ENCODE results near the gene HSCB.
"Not testable (repeated sequence)": the region's sequence is repeated elsewhere in the genome, so short reads cannot be mapped to it uniquely, and the experiment has no call there.

HSCB gene

GRCh38 chr22:28791124-28791523 is 49.3 kb downstream of the HSCB start:
- DNase-seq (ENCODE audit: low read depth in 2 of 2): no peak

GRCh38 chr22:28791841-28792490 is 50.1 kb downstream of the HSCB start:
- no peak for DNase-seq (ENCODE audit: low read depth in 2 of 2)

- DNase-seq (ENCODE audit: low read depth in 2 of 2): no peak
These were observed 50.9 kb downstream of the HSCB start for GRCh38 chr22:28792491-28793383.

GRCh38 chr22:28793976-28794584 is 52.2 kb downstream of the HSCB start:
- DNase-seq (ENCODE audit: low read depth in 2 of 2): no peak

GRCh38 chr22:28795071-28795693 is 53.3 kb downstream of the HSCB start:
- no peak for DNase-seq (ENCODE audit: low read depth in 2 of 2)

- no peak for DNase-seq (ENCODE audit: low read depth in 2 of 2)
These were observed 54.4 kb downstream of the HSCB start for GRCh38 chr22:28795932-28796856.

- no peak for DNase-seq (ENCODE audit: low read depth in 2 of 2)
These were observed 57.2 kb downstream of the HSCB start for GRCh38 chr22:28798810-28799605.

GRCh38 chr22:28799606-28800307 is 57.9 kb downstream of the HSCB start:
- DNase-seq (ENCODE audit: low read depth in 2 of 2): no peak

GRCh38 chr22:28800308-28801041 is 58.6 kb downstream of the HSCB start, which contains the start of gene XBP1:
XBP1 (minus strand) TSS chr22:28800569.
- peak; percentile 76 to 78 for DNase-seq (ENCODE audit: low read depth in 2 of 2)

- no peak for DNase-seq (ENCODE audit: low read depth in 2 of 2)
These were observed 60.2 kb downstream of the HSCB start for GRCh38 chr22:28801845-28802594.

GRCh38 chr22:28802595-28803123 is 60.8 kb downstream of the HSCB start:
- no peak for DNase-seq (ENCODE audit: low read depth in 2 of 2)

- not testable (repeated sequence) for DNase-seq (ENCODE audit: low read depth in 2 of 2)
These were observed 63.6 kb downstream of the HSCB start for GRCh38 chr22:28805426-28805825.
